ENCODE data around the gene SLC49A3. TPM values are rescaled to one million over a fixed set of nuclear protein-coding genes. Genes with fewer than 3 reads are reported as not detected.
"Not testable (repeated sequence)": the region's sequence is repeated elsewhere in the genome, so short reads cannot be mapped to it uniquely, and the experiment has no call there.

SLC49A3 gene
- polyA plus RNA-seq, 1 donor (not counting 4 experiments of a cell fraction or from before 2014, with no cell fraction given): 0.04 TPM

DNA sequence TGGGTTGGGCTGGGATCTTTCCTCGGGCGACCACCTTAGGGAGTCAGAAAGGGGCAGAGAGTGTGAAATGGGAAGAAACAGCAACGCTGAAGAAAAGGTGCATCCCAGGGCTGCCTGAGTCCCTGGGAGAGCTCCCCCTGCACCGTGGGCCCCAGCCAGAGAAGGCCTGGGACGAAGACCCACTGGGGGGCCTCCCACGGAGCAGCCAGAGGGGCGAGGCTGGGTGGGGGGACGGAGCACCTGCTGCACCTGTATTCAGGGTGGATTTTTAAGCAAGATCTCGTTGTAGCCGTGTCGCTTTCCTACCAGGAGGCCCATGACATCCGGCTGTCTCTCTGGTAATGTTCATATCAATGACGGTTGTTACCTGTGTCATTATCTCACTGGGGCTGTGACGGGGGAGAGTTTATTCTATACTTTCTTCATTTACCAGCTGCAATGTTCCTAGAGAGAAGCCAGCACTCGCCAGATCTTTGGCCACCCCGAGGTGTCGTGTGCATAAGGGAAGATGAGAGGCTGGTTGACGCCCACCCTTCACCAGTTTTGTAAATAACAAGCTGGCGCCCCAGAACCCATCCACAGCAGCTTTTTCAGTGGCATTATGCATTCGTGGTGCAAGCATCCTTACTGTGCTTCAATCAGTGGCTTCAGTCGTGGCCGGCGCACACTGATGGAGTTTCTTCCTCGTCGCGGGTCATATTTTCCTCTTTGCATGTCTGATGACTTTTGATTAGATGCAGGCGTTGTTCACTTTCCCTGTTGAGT, 11.0 kb upstream of the SLC49A3 start:
- Histone ChIP-seq H3K9me3 (ENCODE audit: control insufficient read depth, low read depth, low read length) (no peaks in the 10 kb centered on the region), H3K27me3 (ENCODE audit: control insufficient read depth, extremely low read depth, insufficient read depth, low read length) (no peaks in the 10 kb centered on the region), H3K9me1 (ENCODE audit: control insufficient read depth, extremely low read depth, insufficient read depth, low read length) (no peaks in the 10 kb centered on the region), H3K4me3 (ENCODE audit: control insufficient read depth in 2 of 3, extremely low read depth in 1 of 3, insufficient read depth in 2 of 3, low read depth in 1 of 3, low read length in 3 of 3) (no peak overlapping the region), H3K27ac (ENCODE audit: control insufficient read depth, insufficient read depth, low read length) (peak overlapping the region; percentile 47), H3K36me3 (ENCODE audit: control insufficient read depth in 2 of 2, extremely low read depth in 1 of 2, insufficient read depth in 2 of 2, low read length in 2 of 2) (no peaks in the 10 kb centered on the region), H2AFZ (ENCODE audit: control insufficient read depth, low read length) (no peak overlapping the region), H3K79me2 (ENCODE audit: control insufficient read depth, insufficient read depth, low read length) (no peaks in the 10 kb centered on the region), H3K4me2 (ENCODE audit: control insufficient read depth, extremely low read depth, insufficient read depth, low read depth, low read length) (peak overlapping the region; percentile 34), H4K20me1 (ENCODE audit: control insufficient read depth, extremely low read depth, insufficient read depth, low read length) (no peaks in the 10 kb centered on the region), H3K9ac (ENCODE audit: control insufficient read depth, extremely low read depth, insufficient read depth, low read length) (no peak overlapping the region), H3K4me1 (ENCODE audit: control insufficient read depth, extremely low read depth, insufficient read depth, low read length) (peaks cover 16% of the 10 kb centered on the region)
- FAIRE-seq (no peak), DNase-seq (ENCODE audit: low read depth, low spot score) (no peak)
- TF ChIP-seq, protein P1, sequence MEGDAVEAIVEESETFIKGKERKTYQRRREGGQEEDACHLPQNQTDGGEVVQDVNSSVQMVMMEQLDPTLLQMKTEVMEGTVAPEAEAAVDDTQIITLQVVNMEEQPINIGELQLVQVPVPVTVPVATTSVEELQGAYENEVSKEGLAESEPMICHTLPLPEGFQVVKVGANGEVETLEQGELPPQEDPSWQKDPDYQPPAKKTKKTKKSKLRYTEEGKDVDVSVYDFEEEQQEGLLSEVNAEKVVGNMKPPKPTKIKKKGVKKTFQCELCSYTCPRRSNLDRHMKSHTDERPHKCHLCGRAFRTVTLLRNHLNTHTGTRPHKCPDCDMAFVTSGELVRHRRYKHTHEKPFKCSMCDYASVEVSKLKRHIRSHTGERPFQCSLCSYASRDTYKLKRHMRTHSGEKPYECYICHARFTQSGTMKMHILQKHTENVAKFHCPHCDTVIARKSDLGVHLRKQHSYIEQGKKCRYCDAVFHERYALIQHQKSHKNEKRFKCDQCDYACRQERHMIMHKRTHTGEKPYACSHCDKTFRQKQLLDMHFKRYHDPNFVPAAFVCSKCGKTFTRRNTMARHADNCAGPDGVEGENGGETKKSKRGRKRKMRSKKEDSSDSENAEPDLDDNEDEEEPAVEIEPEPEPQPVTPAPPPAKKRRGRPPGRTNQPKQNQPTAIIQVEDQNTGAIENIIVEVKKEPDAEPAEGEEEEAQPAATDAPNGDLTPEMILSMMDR (optimal IDR thresholded peaks at IDR 0.05 in 1 of 3, IDR thresholded peaks at IDR 0.05 in 1 of 3, conservative IDR thresholded peaks at IDR 0.05 in 1 of 3; ENCODE audit: extremely low read depth in 1 of 3, insufficient read depth in 2 of 3, low read length in 3 of 3): no peak
- no peak for TF ChIP-seq EZH2 (IDR thresholded peaks at IDR 0.05; ENCODE audit: low read length)
- dilution Hi-C loops (cut with MboI; ENCODE audit: extremely low pct_ligation_motif_present, low sequenced_read_pairs): no loop called here

DNA sequence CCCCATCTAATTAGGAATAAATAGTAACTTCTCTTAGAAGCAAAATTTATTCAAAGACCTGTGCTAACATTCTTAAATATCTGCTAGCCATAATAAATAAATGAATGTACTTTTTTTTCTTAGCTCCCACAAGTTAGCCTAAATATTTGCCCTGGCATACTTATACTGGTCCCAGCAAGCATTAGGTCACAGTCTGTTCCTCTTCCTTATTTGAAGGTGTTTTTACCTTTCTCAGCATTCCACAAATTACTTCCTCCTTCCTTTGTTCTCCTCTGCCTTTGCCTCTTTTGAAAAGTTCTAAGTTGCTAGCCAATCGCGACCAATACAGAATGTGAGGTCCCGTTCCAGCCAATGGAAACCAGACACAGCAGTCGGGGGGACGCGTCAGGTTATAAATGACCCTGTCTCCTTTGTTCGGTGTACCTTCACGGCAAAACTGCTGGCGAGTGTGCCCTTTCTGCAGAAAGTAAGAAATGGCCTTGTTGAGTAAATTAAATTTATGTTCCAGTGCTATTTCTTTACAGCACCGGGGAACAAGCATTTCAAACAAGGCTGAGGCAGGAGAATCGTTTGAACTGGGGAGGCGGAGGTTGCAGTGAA, 5.5 kb upstream of the SLC49A3 start:
- H4K20me1 ChIP-seq (ENCODE audit: control insufficient read depth, extremely low read depth, insufficient read depth, low read length); H3K4me1 ChIP-seq (ENCODE audit: control insufficient read depth, extremely low read depth, insufficient read depth, low read length); H3K27me3 ChIP-seq (ENCODE audit: control insufficient read depth, extremely low read depth, insufficient read depth, low read length); dilution Hi-C loops (cut with MboI; ENCODE audit: extremely low pct_ligation_motif_present, low sequenced_read_pairs); H3K4me3 ChIP-seq (ENCODE audit: control insufficient read depth in 2 of 3, extremely low read depth in 1 of 3, insufficient read depth in 2 of 3, low read depth in 1 of 3, low read length in 3 of 3); FAIRE-seq; H3K79me2 ChIP-seq (ENCODE audit: control insufficient read depth, insufficient read depth, low read length); H3K27ac ChIP-seq (ENCODE audit: control insufficient read depth, insufficient read depth, low read length); H3K9ac ChIP-seq (ENCODE audit: control insufficient read depth, extremely low read depth, insufficient read depth, low read length); H3K36me3 ChIP-seq (ENCODE audit: control insufficient read depth in 2 of 2, extremely low read depth in 1 of 2, insufficient read depth in 2 of 2, low read length in 2 of 2); DNase-seq (ENCODE audit: low read depth, low spot score); H3K9me1 ChIP-seq (ENCODE audit: control insufficient read depth, extremely low read depth, insufficient read depth, low read length); H2AFZ ChIP-seq (ENCODE audit: control insufficient read depth, low read length); H3K4me2 ChIP-seq (ENCODE audit: control insufficient read depth, extremely low read depth, insufficient read depth, low read depth, low read length); H3K9me3 ChIP-seq (ENCODE audit: control insufficient read depth, low read depth, low read length): not testable (repeated sequence)
